KMS-11 (cell line): ENCODE measurements around the gene ALOX5AP.

Experiments
- H2AFZ ChIP-seq: fragments of 200-600 bp; sonication (generic); 2 replicates; pipeline ENCODE4 v1.6.1; 2016; ENCODE audit warnings: antibody characterized with exemption, mixed run types, low read depth
- H3K27ac ChIP-seq: fragments of 200-600 bp; sonication (generic); 2 replicates; pipeline ENCODE4 v1.6.1; 2016; ENCODE audit warnings: mild to moderate bottlenecking, mixed run types
- H3K27me3 ChIP-seq: fragments of 200-600 bp; sonication (generic); 2 replicates; pipeline ENCODE4 v1.6.1; 2017; ENCODE audit warnings: mild to moderate bottlenecking, low read depth, mixed run types, moderate library complexity; ENCODE audit not compliant: insufficient read depth
- H3K36me3 ChIP-seq: fragments of 200-600 bp; sonication (generic); 2 replicates; pipeline ENCODE4 v1.6.1; 2017; ENCODE audit warnings: mild to moderate bottlenecking, mixed run types; ENCODE audit not compliant: insufficient read depth
- H3K4me1 ChIP-seq: fragments of 200-600 bp; sonication (generic); 2 replicates; pipeline ENCODE4 v1.6.1; 2016; ENCODE audit warnings: mild to moderate bottlenecking, low read depth, mixed run types; ENCODE audit not compliant: poor library complexity, severe bottlenecking
- H3K4me2 ChIP-seq: fragments of 200-600 bp; sonication (generic); 2 replicates; pipeline ENCODE4 v1.7.0; 2016; ENCODE audit warnings: mild to moderate bottlenecking, mixed run types
- H3K4me3 ChIP-seq: fragments of 200-600 bp; sonication (generic); IDR thresholded peaks from 2 replicates; pipeline ENCODE4 v1.6.1; 2017; ENCODE audit warnings: low read depth, low read length, mixed read lengths; ENCODE audit not compliant: insufficient read depth
- H3K79me2 ChIP-seq: fragments of 200-600 bp; sonication (generic); 2 replicates; pipeline ENCODE4 v1.6.1; 2016; ENCODE audit warnings: low read depth, mixed run types; ENCODE audit not compliant: insufficient read depth
- H3K9ac ChIP-seq: fragments of 200-600 bp; sonication (generic); 2 replicates; pipeline ENCODE4 v1.6.1; 2016; ENCODE audit warnings: mild to moderate bottlenecking, mixed run types
- H4K20me1 ChIP-seq: fragments of 200-600 bp; sonication (generic); 2 replicates; pipeline ENCODE4 v1.6.1; 2016; ENCODE audit warnings: mild to moderate bottlenecking, mixed run types; ENCODE audit not compliant: insufficient read depth
- CTCF ChIP-seq: fragments of 200-600 bp; sonication (generic); conservative IDR thresholded peaks from 2 replicates; pipeline ENCODE4 v1.6.1; 2017; ENCODE audit warnings: low read depth, mild to moderate bottlenecking, antibody characterized with exemption, low read length, moderate library complexity, mixed read lengths

Gene ALOX5AP

GRCh38 chr13:30789166-30789862, 54.0 kb downstream of the ALOX5AP start:
- Histone ChIP-seq H3K36me3 (no peaks in the 10 kb centered on the region), H4K20me1 (no peaks in the 10 kb centered on the region), H2AFZ (no peak overlapping the region), H3K9ac (no peak overlapping the region), H3K4me3 (no peak overlapping the region), H3K27ac (no peak overlapping the region), H3K27me3 (no peaks in the 10 kb centered on the region), H3K4me2 (no peak overlapping the region), H3K79me2 (no peaks in the 10 kb centered on the region), H3K4me1 (no peaks in the 10 kb centered on the region)
- TF ChIP-seq CTCF: no peak

GRCh38 chr13:30790592-30790991, 55.2 kb downstream of the ALOX5AP start:
- H4K20me1 ChIP-seq: no peaks in the 10 kb centered on the region
- no peak overlapping the region for H3K27ac ChIP-seq
- H3K4me1 ChIP-seq: no peaks in the 10 kb centered on the region
- no peaks in the 10 kb centered on the region for H3K27me3 ChIP-seq
- no peak overlapping the region for H2AFZ ChIP-seq
- H3K4me2 ChIP-seq: no peak overlapping the region
- no peaks in the 10 kb centered on the region for H3K36me3 ChIP-seq
- no peak overlapping the region for H3K4me3 ChIP-seq
- no peak overlapping the region for H3K9ac ChIP-seq
- H3K79me2 ChIP-seq: no peaks in the 10 kb centered on the region
- TF ChIP-seq CTCF: no peak

GRCh38 chr13:30791354-30792001, 56.1 kb downstream of the ALOX5AP start:
- H4K20me1 ChIP-seq: no peaks in the 10 kb centered on the region
- H3K4me1 ChIP-seq: no peaks in the 10 kb centered on the region
- H3K27me3 ChIP-seq: no peaks in the 10 kb centered on the region
- H3K4me2 ChIP-seq: no peak overlapping the region
- no peak for TF ChIP-seq CTCF
- H3K9ac ChIP-seq: no peak overlapping the region
- H3K79me2 ChIP-seq: no peaks in the 10 kb centered on the region
- no peak overlapping the region for H2AFZ ChIP-seq
- H3K27ac ChIP-seq: no peak overlapping the region
- H3K4me3 ChIP-seq: no peak overlapping the region
- H3K36me3 ChIP-seq: no peaks in the 10 kb centered on the region

GRCh38 chr13:30792285-30793000, 57.1 kb downstream of the ALOX5AP start:
- H3K4me3 ChIP-seq: no peak overlapping the region
- H3K79me2 ChIP-seq: no peaks in the 10 kb centered on the region
- H3K27me3 ChIP-seq: no peaks in the 10 kb centered on the region
- no peaks in the 10 kb centered on the region for H3K36me3 ChIP-seq
- no peaks in the 10 kb centered on the region for H4K20me1 ChIP-seq
- H3K27ac ChIP-seq: no peak overlapping the region
- no peak for TF ChIP-seq CTCF
- no peak overlapping the region for H3K9ac ChIP-seq
- H3K4me1 ChIP-seq: no peaks in the 10 kb centered on the region
- H2AFZ ChIP-seq: no peak overlapping the region
- H3K4me2 ChIP-seq: no peak overlapping the region
